K562 (cell line): ENCODE measurements around the gene ARHGEF16. TPM values are rescaled to one million over a fixed set of nuclear protein-coding genes. Genes with fewer than 3 reads are reported as not detected.

ENCODE experiments used
- CC2D1A ChIP-seq: fragments of 450-650 bp; IDR thresholded peaks from 2 replicates; pipeline ENCODE4 v1.6.1; 2017; ENCODE audit warnings: mild to moderate bottlenecking
- CEBPG ChIP-seq, 3 experiments: fragments of 200-800 bp in 1 of 3; sonication (Bioruptor generic) in 1 of 3; sonication (generic) in 1 of 3; formaldehyde crosslinking in 1 of 3; IDR thresholded peaks in 2 of 3; conservative IDR thresholded peaks in 1 of 3; 2 replicates each; pipeline versions ENCODE4 v1.6.1 to v1.8.0; 2016 to 2022; ENCODE audit warnings: missing compliant biosample characterization in 2 of 3, missing genetic modification characterization in 2 of 3, mild to moderate bottlenecking in 1 of 3, missing genetic modification reagents in 1 of 3
- CHD4 ChIP-seq: fragments of 200-600 bp; sonication (generic); IDR thresholded peaks from 3 replicates; pipeline ENCODE4 v1.6.1; 2012; ENCODE audit warnings: low read depth, mild to moderate bottlenecking, mixed read lengths, low read length, inconsistent platforms; ENCODE audit not compliant: insufficient read depth, insufficient replicate concordance, poor library complexity, severe bottlenecking
- CREM ChIP-seq: IDR thresholded peaks from 2 replicates; pipeline ENCODE4 v1.6.1; 2014; ENCODE audit warnings: antibody characterized with exemption, low read depth
- DDX20 ChIP-seq: fragments of 450-650 bp; IDR thresholded peaks from 2 replicates; pipeline ENCODE4 v1.6.1; 2016; ENCODE audit warnings: missing genetic modification characterization, low read depth, mild to moderate bottlenecking, missing compliant biosample characterization, moderate library complexity
- GABPB1 ChIP-seq: sonication (generic); formaldehyde crosslinking; IDR thresholded peaks from 2 replicates; pipeline ENCODE4 v1.8.0; 2022; ENCODE audit warnings: mild to moderate bottlenecking, missing genetic modification reagents
- HIVEP1 ChIP-seq: fragments of 250-450 bp; sonication (Bioruptor Pico); IDR thresholded peaks from 2 replicates; pipeline ENCODE4 v1.4.0; 2020; ENCODE audit warnings: mild to moderate bottlenecking
- MAZ ChIP-seq, 2 experiments: fragments of 450-650 bp in 1 of 2; sonication (generic) in 1 of 2; formaldehyde crosslinking; IDR thresholded peaks in 1 of 2; conservative IDR thresholded peaks in 1 of 2; 2 replicates each; pipeline versions ENCODE4 v1.4.0 to v1.5.0; 2020; ENCODE audit warnings: mild to moderate bottlenecking in 1 of 2, missing genetic modification reagents in 1 of 2
- MED1 ChIP-seq: sonication (generic); formaldehyde crosslinking; IDR thresholded peaks from 2 replicates; pipeline ENCODE4 v1.8.1; 2023; ENCODE audit warnings: missing genetic modification reagents, borderline replicate concordance
- PHB2 ChIP-seq: fragments of 450-650 bp; IDR thresholded peaks from 2 replicates; pipeline ENCODE4 v1.6.1; 2017; ENCODE audit warnings: low read depth
- RBM15 ChIP-seq: fragments of 200-400 bp; formaldehyde crosslinking; IDR thresholded peaks from 2 replicates; pipeline ENCODE4 v1.6.1; 2018; ENCODE audit warnings: mild to moderate bottlenecking, low read length, moderate library complexity; ENCODE audit not compliant: insufficient read depth
- RCOR1 ChIP-seq, 2 experiments: IDR thresholded peaks; 2 replicates each; pipeline ENCODE4 v1.6.1; 2012; ENCODE audit warnings: low read depth in 2 of 2, low read length in 2 of 2, borderline replicate concordance in 1 of 2, improper control_type of control experiment in 1 of 2
- REST ChIP-seq, 2 experiments: fragments of 450-650 bp; formaldehyde crosslinking in 1 of 2; IDR thresholded peaks; 2 replicates each; pipeline versions ENCODE4 v1.4.0 to v1.6.1; 2014 to 2020; ENCODE audit warnings: mild to moderate bottlenecking in 2 of 2, borderline replicate concordance in 1 of 2, low read depth in 1 of 2
- SP1 ChIP-seq: sonication (generic); formaldehyde crosslinking; IDR thresholded peaks from 2 replicates; pipeline ENCODE4 v1.8.1; 2022; ENCODE audit warnings: mild to moderate bottlenecking, missing genetic modification reagents
- SPI1 ChIP-seq: IDR thresholded peaks from 2 replicates; pipeline ENCODE4 v1.6.1; 2011; ENCODE audit warnings: low read depth, low read length, control low read depth, borderline replicate concordance
- TAL1 ChIP-seq: fragments of 450-650 bp; IDR thresholded peaks from 2 replicates; pipeline ENCODE4 v1.6.1; 2016; ENCODE audit warnings: mild to moderate bottlenecking
- TFAP4 ChIP-seq: sonication (generic); formaldehyde crosslinking; IDR thresholded peaks from 2 replicates; pipeline ENCODE4 v1.8.0; 2022; ENCODE audit warnings: missing genetic modification reagents, mild to moderate bottlenecking, moderate library complexity, borderline replicate concordance
- ZBTB17 ChIP-seq: fragments of 450-650 bp; formaldehyde crosslinking; IDR thresholded peaks from 2 replicates; pipeline ENCODE4 v1.4.0; 2020; ENCODE audit warnings: mild to moderate bottlenecking
- polyA plus RNA-seq, 8 experiments: library from polyadenylated mRNA; depleted of rRNA in 4 of 8; stranded (reverse) in 5 of 8; unstranded in 3 of 8; fragments of >200 nt; fragmentation: Nextera tagmentation in 2 of 8; fragmentation: Illumina TruSeq in 1 of 8; extraction: Ambion mirVana in 2 of 8; extraction: Trizol in 1 of 8; gene quantifications; 2 replicates each; pipeline versions ENCODE4 v1.2.1 to v1.2.3, GENCODE V29; 2011 to 2014; ENCODE audit warnings: inconsistent platforms in 1 of 8, missing spikeins in 1 of 8
- total RNA-seq, 7 experiments: library from RNA; depleted of rRNA in 6 of 7; stranded (reverse); fragments of >200 nt in 6 of 7; fragmentation: Illumina TruSeq in 2 of 7; extraction: Trizol in 2 of 7; gene quantifications; 2 replicates each; pipeline versions ENCODE4 v1.2.1 to v1.2.3, GENCODE V29; 2011 to 2021; ENCODE audit warnings: low replicate concordance in 1 of 7

ARHGEF16 gene
- total and polyA plus RNA-seq, 9 of the 15 experiments (the other 6 are each of a cell fraction or from before 2014, with no cell fraction given): 0.15 to 1.2 (median 0.49) TPM; not detected in 2

GRCh38 chr1:3453203-3453761 lies 1.2 kb upstream of the ARHGEF16 start (continued):
- TF ChIP-seq REST (IDR thresholded peaks at IDR 0.05; ENCODE audit: borderline replicate concordance) (peak; percentile 61; the same call in 1 of the 2 replicates), REST (CRISPR knock-in tag; IDR thresholded peaks at IDR 0.05; ENCODE audit: low read depth) (no peak), CC2D1A (peak; percentile 21; the same call in 1 of the 2 replicates), MED1 (CRISPR knock-in tag) (no peak), CREM (peak; percentile 36; the same call in 1 of the 2 replicates), GABPB1 (peak; percentile 43; the same call in 1 of the 2 replicates), TAL1 (no peak), CEBPG (CRISPR knock-in tag; IDR thresholded peaks at IDR 0.05) (no peak), CEBPG (tag; conservative IDR thresholded peaks at IDR 0.05 in 1 of 2, IDR thresholded peaks at IDR 0.05 in 1 of 2) (no peak), RBM15 (no peak), CHD4 (no peak), PHB2 (no peak), SPI1 (peak; percentile 34; the same call in 1 of the 2 replicates), HIVEP1 (CRISPR knock-in tag) (no peak), ZBTB17 (CRISPR knock-in tag) (no peak), MAZ (CRISPR knock-in tag; conservative IDR thresholded peaks at IDR 0.05 in 1 of 2, IDR thresholded peaks at IDR 0.05 in 1 of 2) (0 out of 4 replicates have a peak, but pooled peaks of 1 of the 2 experiments have one; percentile 41), TFAP4 (CRISPR knock-in tag) (peak; percentile 53; the same call in 1 of the 2 replicates), DDX20 (no peak), RCOR1 (IDR thresholded peaks at IDR 0.05; ENCODE audit: borderline replicate concordance in 1 of 2, low read depth in 2 of 2, low read length in 2 of 2) (peak in 1 of 2 experiments; percentile 44; a peak in 1 of 4 replicates), SP1 (CRISPR knock-in tag) (0 out of 2 replicates have a peak, but pooled peaks have one; percentile 43)
